HepG2 (cell line): ENCODE results near the gene NAT9. TPM values are rescaled to one million over a fixed set of nuclear protein-coding genes. Genes with fewer than 3 reads are reported as not detected.
A peak's percentile ranks its signal among the peaks of the same experiment; 100 is the strongest.

Source experiments
- CERS6 ChIP-seq: sonication (generic); formaldehyde crosslinking; IDR thresholded peaks from 2 replicates; pipeline ENCODE4 v1.5.0; 2020; ENCODE audit warnings: missing genetic modification reagents
- HHEX ChIP-seq: IDR thresholded peaks from 2 replicates; pipeline ENCODE4 v1.6.1; 2016; ENCODE audit warnings: control low read depth
- JUNB ChIP-seq: sonication (generic); formaldehyde crosslinking; IDR thresholded peaks from 2 replicates; pipeline ENCODE4 v1.8.0; 2022; ENCODE audit warnings: missing genetic modification reagents, mild to moderate bottlenecking, borderline replicate concordance
- KLF13 ChIP-seq: sonication (generic); formaldehyde crosslinking; IDR thresholded peaks from 2 replicates; pipeline ENCODE4 v1.4.0; 2020; ENCODE audit warnings: mild to moderate bottlenecking, missing genetic modification reagents
- MBNL3 ChIP-seq: fragments of 250-450 bp; sonication (Bioruptor Pico); conservative IDR thresholded peaks from 2 replicates; pipeline ENCODE4 v1.8.0; 2022; ENCODE audit warnings: mild to moderate bottlenecking, inconsistent platforms
- NCOA1 ChIP-seq: sonication (generic); formaldehyde crosslinking; IDR thresholded peaks from 2 replicates; pipeline ENCODE4 v1.9.0; 2021; ENCODE audit warnings: missing genetic modification reagents
- NCOR1 ChIP-seq: fragments of 200-600 bp; sonication (generic); IDR thresholded peaks from 2 replicates; pipeline ENCODE4 v1.7.0; 2017; ENCODE audit warnings: antibody characterized with exemption, low read length, borderline replicate concordance
- POLR2AphosphoS2 ChIP-seq: IDR thresholded peaks from 2 replicates; pipeline ENCODE4 v1.6.1; 2011; ENCODE audit warnings: low read depth, low read length, improper control_type of control experiment
- REPIN1 ChIP-seq: sonication (generic); formaldehyde crosslinking; IDR thresholded peaks from 2 replicates; pipeline ENCODE4 v1.8.0; 2022; ENCODE audit warnings: missing genetic modification reagents, low read depth, mild to moderate bottlenecking, borderline replicate concordance
- SAP130 ChIP-seq: IDR thresholded peaks from 2 replicates; pipeline ENCODE4 v1.6.1; 2016; ENCODE audit warnings: low read depth
- SATB2 ChIP-seq: sonication (generic); formaldehyde crosslinking; IDR thresholded peaks from 2 replicates; pipeline ENCODE4 v1.5.0; 2020; ENCODE audit warnings: missing genetic modification reagents
- STAG1 ChIP-seq: sonication (generic); formaldehyde crosslinking; IDR thresholded peaks from 2 replicates; pipeline ENCODE4 v1.4.0; 2020; ENCODE audit warnings: missing genetic modification reagents
- TBL1XR1 ChIP-seq: fragments of 150-350 bp; IDR thresholded peaks from 2 replicates; pipeline ENCODE4 v1.6.1; 2014; ENCODE audit warnings: borderline replicate concordance, low read length; ENCODE audit not compliant: partially characterized antibody
- USF2 ChIP-seq, 2 experiments: sonication (generic) in 1 of 2; formaldehyde crosslinking in 1 of 2; IDR thresholded peaks; 2 replicates each; pipeline versions ENCODE4 v1.5.1 to v1.6.1; 2011 to 2020; ENCODE audit warnings: borderline replicate concordance in 1 of 2, low read depth in 1 of 2, low read length in 1 of 2, mild to moderate bottlenecking in 1 of 2, missing genetic modification reagents in 1 of 2, moderate library complexity in 1 of 2
- ZBTB2 ChIP-seq: sonication (generic); formaldehyde crosslinking; IDR thresholded peaks from 2 replicates; pipeline ENCODE4 v1.8.0; 2022; ENCODE audit warnings: low read depth, missing genetic modification reagents
- ZNF136 ChIP-seq: sonication (generic); formaldehyde crosslinking; IDR thresholded peaks from 2 replicates; pipeline ENCODE4 v1.8.1; 2022; ENCODE audit warnings: low read depth, mild to moderate bottlenecking, moderate library complexity, missing genetic modification reagents
- ZNF275 ChIP-seq: sonication (generic); formaldehyde crosslinking; IDR thresholded peaks from 2 replicates; pipeline ENCODE4 v1.8.0; 2022; ENCODE audit warnings: missing genetic modification reagents, mild to moderate bottlenecking, inconsistent platforms, borderline replicate concordance
- ZNF280D ChIP-seq: sonication (generic); formaldehyde crosslinking; IDR thresholded peaks from 2 replicates; pipeline ENCODE4 v1.5.1; 2020; ENCODE audit warnings: mild to moderate bottlenecking, missing genetic modification reagents
- ZNF567 ChIP-seq: sonication (generic); formaldehyde crosslinking; IDR thresholded peaks from 2 replicates; pipeline ENCODE4 v1.8.1; 2023; ENCODE audit warnings: mild to moderate bottlenecking, missing genetic modification reagents, borderline replicate concordance
- polyA plus RNA-seq, 8 experiments: library from polyadenylated mRNA; depleted of rRNA in 3 of 8; stranded (reverse) in 7 of 8; unstranded in 1 of 8; fragments of >200 nt; fragmentation: Illumina TruSeq in 4 of 8; extraction: Trizol in 4 of 8; gene quantifications; 2 replicates each; pipeline versions ENCODE4 v1.2.1 to v1.2.3, GENCODE V29; 2011 to 2016; ENCODE audit warnings: low read depth in 4 of 8, missing spikeins in 1 of 8, mixed read lengths in 1 of 8; ENCODE audit not compliant: insufficient read depth in 1 of 8
- total RNA-seq, 5 experiments: library from RNA; depleted of rRNA; stranded (reverse); fragments of >200 nt; fragmentation: Illumina TruSeq; extraction: Trizol; gene quantifications; 2 replicates each; pipeline ENCODE4 v1.2.3, GENCODE V29; 2016; ENCODE audit warnings: low read depth in 1 of 5

The NAT9 gene
- total and polyA plus RNA-seq, 2 of the 13 experiments (the other 11 are each of a cell fraction or from before 2014, with no cell fraction given) = 39.7 to 44.2 TPM

- peak; percentile 58; the same call in 1 of the 2 replicates for TF ChIP-seq ZNF136 (CRISPR knock-in tag)
- TF ChIP-seq ZNF275 (CRISPR knock-in tag) = no peak
- peak; percentile 3; the same call in 1 of the 2 replicates for TF ChIP-seq STAG1
- peak; percentile 38; the same call in 1 of the 2 replicates for TF ChIP-seq NCOR1
- no peak for TF ChIP-seq JUNB (CRISPR knock-in tag)
- no peak for TF ChIP-seq TBL1XR1
- peak; percentile 60; the same call in 1 of the 2 replicates for TF ChIP-seq ZNF567 (CRISPR knock-in tag)
- TF ChIP-seq SATB2 = no peak
- no peak for TF ChIP-seq MBNL3 (CRISPR knock-in tag)
- peak; percentile 89 for TF ChIP-seq REPIN1 (CRISPR knock-in tag)
- 0 out of 2 replicates have a peak, but pooled peaks have one; percentile 64 for TF ChIP-seq ZNF280D (CRISPR knock-in tag)
- TF ChIP-seq CERS6 (CRISPR knock-in tag) = no peak
- TF ChIP-seq ZBTB2 (CRISPR knock-in tag) = peak; percentile 64; the same call in 1 of the 2 replicates
- peak; percentile 100 for TF ChIP-seq SAP130 (CRISPR knock-in tag)
- TF ChIP-seq KLF13 (CRISPR knock-in tag) = no peak; the same call in 1 of the 2 replicates
- TF ChIP-seq USF2 (IDR thresholded peaks at IDR 0.05; ENCODE audit: low read depth, low read length) = no peak
- no peak; the same call in 1 of the 2 replicates for TF ChIP-seq USF2 (CRISPR knock-in tag; IDR thresholded peaks at IDR 0.05; ENCODE audit: borderline replicate concordance)
- TF ChIP-seq HHEX = no peak
- no peak for TF ChIP-seq NCOA1
- TF ChIP-seq POLR2AphosphoS2 = peak; percentile 82
Observed at GRCh38 chr17:74776044-74776962, at the start of gene NAT9 (continued).
